K562 (cell line): ENCODE measurements around the gene DHDH. TPM values are rescaled to one million over a fixed set of nuclear protein-coding genes. Genes with fewer than 3 reads are reported as not detected.
A peak's percentile ranks its signal among the peaks of the same experiment; 100 is the strongest.

ENCODE experiments used
- CBFA2T2 ChIP-seq: fragments of 450-650 bp; conservative IDR thresholded peaks from 2 replicates; pipeline ENCODE4 v1.6.1; 2017; ENCODE audit warnings: mild to moderate bottlenecking
- CSDE1 ChIP-seq, 2 experiments: fragments of 450-650 bp; IDR thresholded peaks; 2 replicates each; pipeline ENCODE4 v1.6.1; 2016; ENCODE audit warnings: mild to moderate bottlenecking in 1 of 2
- E2F6 ChIP-seq, 2 experiments: IDR thresholded peaks; 2 replicates each; pipeline ENCODE4 v1.6.1; 2011; ENCODE audit warnings: borderline replicate concordance in 1 of 2, control low read depth in 1 of 2, low read depth in 1 of 2, low read length in 1 of 2, mild to moderate bottlenecking in 1 of 2, mixed read lengths in 1 of 2, moderate library complexity in 1 of 2; ENCODE audit not compliant: insufficient read depth in 1 of 2, insufficient read length in 1 of 2, poor library complexity in 1 of 2, severe bottlenecking in 1 of 2; ENCODE audit errors: extremely low read depth in 1 of 2
- FOXJ3 ChIP-seq: sonication (generic); formaldehyde crosslinking; IDR thresholded peaks from 2 replicates; pipeline ENCODE4 v1.4.0; 2020; ENCODE audit warnings: mild to moderate bottlenecking, missing genetic modification reagents
- GATA2 ChIP-seq: sonication (generic); formaldehyde crosslinking; IDR thresholded peaks from 2 replicates; pipeline ENCODE4 v1.4.0; 2020; ENCODE audit warnings: mild to moderate bottlenecking, missing genetic modification reagents
- HMG20B ChIP-seq: fragments of 250-450 bp; sonication (Bioruptor Pico); IDR thresholded peaks from 2 replicates; pipeline ENCODE4 v1.5.0; 2021; ENCODE audit warnings: mild to moderate bottlenecking
- HOMEZ ChIP-seq: fragments of 250-450 bp; sonication (Bioruptor Pico); IDR thresholded peaks from 2 replicates; pipeline ENCODE4 v1.4.0; 2020; ENCODE audit warnings: mild to moderate bottlenecking, moderate library complexity
- KLF10 ChIP-seq: fragments of 250-450 bp; sonication (Bioruptor Pico); IDR thresholded peaks from 2 replicates; pipeline ENCODE4 v1.6.1; 2021; ENCODE audit warnings: matching md5 sums
- LARP7 ChIP-seq: fragments of 450-650 bp; IDR thresholded peaks from 2 replicates; pipeline ENCODE4 v1.6.1; 2016
- MEF2A ChIP-seq: IDR thresholded peaks from 2 replicates; pipeline ENCODE4 v1.6.1; 2011; ENCODE audit warnings: low read depth, mild to moderate bottlenecking, low read length, moderate library complexity; ENCODE audit not compliant: control insufficient read depth
- NCOR1 ChIP-seq: fragments of 450-650 bp; IDR thresholded peaks from 2 replicates; pipeline ENCODE4 v1.6.1; 2016; ENCODE audit warnings: mild to moderate bottlenecking, moderate library complexity
- PHB2 ChIP-seq: fragments of 450-650 bp; IDR thresholded peaks from 2 replicates; pipeline ENCODE4 v1.6.1; 2017; ENCODE audit warnings: low read depth
- PYGO2 ChIP-seq: fragments of 450-650 bp; IDR thresholded peaks from 2 replicates; pipeline ENCODE4 v1.6.1; 2016; ENCODE audit warnings: mild to moderate bottlenecking, missing genetic modification characterization, moderate library complexity, missing compliant biosample characterization
- RAD21 ChIP-seq, 2 experiments: fragments of 250-450 bp in 1 of 2; fragments of 450-650 bp in 1 of 2; sonication (Bioruptor Pico) in 1 of 2; formaldehyde crosslinking in 1 of 2; IDR thresholded peaks in 1 of 2; conservative IDR thresholded peaks in 1 of 2; 2 replicates each; pipeline versions ENCODE4 v1.4.0 to v1.8.0; 2020 to 2022; ENCODE audit warnings: mild to moderate bottlenecking in 2 of 2, moderate library complexity in 1 of 2
- RB1 ChIP-seq: fragments of 450-650 bp; IDR thresholded peaks from 2 replicates; pipeline ENCODE4 v1.6.1; 2017; ENCODE audit warnings: low read depth, mild to moderate bottlenecking
- SETDB1 ChIP-seq: IDR thresholded peaks from one replicate; pipeline ENCODE4 v1.6.1; 2012; ENCODE audit warnings: low read length, control low read depth, inconsistent platforms
- SIN3A ChIP-seq, 2 experiments: fragments of 150-350 bp in 1 of 2; IDR thresholded peaks; 2 replicates each; pipeline ENCODE4 v1.6.1; 2011 to 2016; ENCODE audit warnings: borderline replicate concordance in 2 of 2, low read depth in 2 of 2, low read length in 2 of 2, mild to moderate bottlenecking in 2 of 2, moderate library complexity in 2 of 2; ENCODE audit not compliant: control insufficient read depth in 1 of 2
- SMAD1 ChIP-seq: fragments of 150-350 bp; IDR thresholded peaks from 2 replicates; pipeline ENCODE4 v1.6.1; 2014; ENCODE audit warnings: low read length, low read depth; ENCODE audit not compliant: partially characterized antibody
- SMARCA5 ChIP-seq: fragments of 450-650 bp; IDR thresholded peaks from 2 replicates; pipeline ENCODE4 v1.6.1; 2016
- USF1 ChIP-seq: sonication (generic); formaldehyde crosslinking; IDR thresholded peaks from 2 replicates; pipeline ENCODE4 v1.9.0; 2022; ENCODE audit warnings: mild to moderate bottlenecking, missing genetic modification reagents
- ZC3H8 ChIP-seq: fragments of 450-650 bp; IDR thresholded peaks from 2 replicates; pipeline ENCODE4 v1.6.1; 2017
- ZNF184 ChIP-seq: sonication (generic); formaldehyde crosslinking; IDR thresholded peaks from 2 replicates; pipeline ENCODE4 v1.5.0; 2020; ENCODE audit warnings: missing genetic modification reagents
- ZNF316 ChIP-seq: fragments of 450-650 bp; IDR thresholded peaks from 2 replicates; pipeline ENCODE4 v1.6.1; 2016
- ZNF780A ChIP-seq: fragments of 250-450 bp; sonication (Bioruptor Pico); IDR thresholded peaks from 2 replicates; pipeline ENCODE4 v1.5.0; 2021; ENCODE audit warnings: mild to moderate bottlenecking
- ZNF830 ChIP-seq: fragments of 250-450 bp; sonication (Bioruptor Pico); IDR thresholded peaks from 2 replicates; pipeline ENCODE4 v1.5.0; 2021; ENCODE audit warnings: mild to moderate bottlenecking
- polyA plus RNA-seq, 8 experiments: library from polyadenylated mRNA; depleted of rRNA in 4 of 8; stranded (reverse) in 5 of 8; unstranded in 3 of 8; fragments of >200 nt; fragmentation: Nextera tagmentation in 2 of 8; fragmentation: Illumina TruSeq in 1 of 8; extraction: Ambion mirVana in 2 of 8; extraction: Trizol in 1 of 8; gene quantifications; 2 replicates each; pipeline versions ENCODE4 v1.2.1 to v1.2.3, GENCODE V29; 2011 to 2014; ENCODE audit warnings: inconsistent platforms in 1 of 8, missing spikeins in 1 of 8
- total RNA-seq, 7 experiments: library from RNA; depleted of rRNA in 6 of 7; stranded (reverse); fragments of >200 nt in 6 of 7; fragmentation: Illumina TruSeq in 2 of 7; extraction: Trizol in 2 of 7; gene quantifications; 2 replicates each; pipeline versions ENCODE4 v1.2.1 to v1.2.3, GENCODE V29; 2011 to 2021; ENCODE audit warnings: low replicate concordance in 1 of 7
- TF ChIP-seq, protein P1 (sequence below): fragments of 450-650 bp; IDR thresholded peaks from 2 replicates; pipeline ENCODE4 v1.6.1; 2017; ENCODE audit warnings: antibody characterized with exemption

DHDH gene
- total and polyA plus RNA-seq, 9 of the 15 experiments (the other 6 are each of a cell fraction or from before 2014, with no cell fraction given), result 0.37 to 1.9 (median 0.87) TPM

DNA sequence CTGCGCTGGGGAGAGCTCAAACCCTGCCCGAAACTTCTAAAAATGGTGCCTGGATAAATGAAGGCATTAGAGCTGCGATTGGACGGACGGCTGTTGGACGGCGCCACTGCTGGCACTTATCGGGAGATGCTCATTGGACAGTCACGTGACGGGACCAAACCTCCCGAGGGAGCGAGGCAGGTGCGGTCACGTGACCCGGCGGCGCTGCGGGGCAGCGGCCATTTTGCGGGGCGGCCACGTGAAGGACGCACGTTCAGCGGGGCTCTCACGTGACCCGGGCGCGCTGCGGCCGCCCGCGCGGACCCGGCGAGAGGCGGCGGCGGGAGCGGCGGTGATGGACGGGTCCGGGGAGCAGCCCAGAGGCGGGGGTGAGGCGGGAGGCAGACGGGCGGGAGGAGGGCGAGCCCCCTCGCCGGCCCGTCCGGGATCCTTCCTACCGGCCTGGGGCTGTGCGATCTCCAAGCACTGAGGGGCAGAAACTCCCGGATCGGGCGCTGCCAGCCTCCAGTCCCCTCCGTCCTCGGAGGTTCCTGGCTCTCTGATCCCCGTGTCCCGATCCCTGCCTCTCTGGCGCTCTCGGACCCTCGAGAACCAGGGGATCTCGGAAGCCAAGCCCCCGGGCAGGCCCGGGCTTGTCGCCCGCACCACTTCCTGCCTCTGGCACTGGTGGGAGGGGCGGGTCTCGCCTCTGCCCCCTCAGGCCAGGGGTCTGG is 21.3 kb downstream of the DHDH start, which contains the start of gene BAX (continued):
- TF ChIP-seq CBFA2T2 (peak; percentile 100), SETDB1 (peak; percentile 59), HMG20B (no peak), ZC3H8 (no peak), PHB2 (no peak), ZNF316 (no peak), USF1 (peak; percentile 99), ZNF830 (CRISPR knock-in tag) (no peak), GATA2 (no peak), RAD21 (CRISPR knock-in tag; conservative IDR thresholded peaks at IDR 0.05 in 1 of 2, IDR thresholded peaks at IDR 0.05 in 1 of 2) (peak; percentile 4 to 34; a peak in 2 of 4 replicates), CSDE1 (IDR thresholded peaks at IDR 0.05) (no peak), E2F6 (IDR thresholded peaks at IDR 0.05; ENCODE audit: borderline replicate concordance in 1 of 2, extremely low read depth in 1 of 2, insufficient read depth in 1 of 2, insufficient read length in 1 of 2, low read depth in 1 of 2, low read length in 1 of 2, poor library complexity in 1 of 2, severe bottlenecking in 1 of 2) (peak; percentile 72 to 92), SMAD1 (peak; percentile 61), RB1 (peak; percentile 95), LARP7 (no peak), KLF10 (CRISPR knock-in tag) (no peak), SIN3A (IDR thresholded peaks at IDR 0.05; ENCODE audit: borderline replicate concordance in 2 of 2, control insufficient read depth in 1 of 2, low read depth in 2 of 2, low read length in 2 of 2) (peak; percentile 86 to 98; a peak in 3 of 4 replicates), HOMEZ (CRISPR knock-in tag) (no peak), FOXJ3 (CRISPR knock-in tag) (no peak), PYGO2 (no peak), NCOR1 (peak; percentile 88), ZNF184 (CRISPR knock-in tag) (no peak), MEF2A (peak; percentile 53; the same call in 1 of the 2 replicates), ZNF780A (no peak), SMARCA5 (no peak)
- TF ChIP-seq, protein P1, sequence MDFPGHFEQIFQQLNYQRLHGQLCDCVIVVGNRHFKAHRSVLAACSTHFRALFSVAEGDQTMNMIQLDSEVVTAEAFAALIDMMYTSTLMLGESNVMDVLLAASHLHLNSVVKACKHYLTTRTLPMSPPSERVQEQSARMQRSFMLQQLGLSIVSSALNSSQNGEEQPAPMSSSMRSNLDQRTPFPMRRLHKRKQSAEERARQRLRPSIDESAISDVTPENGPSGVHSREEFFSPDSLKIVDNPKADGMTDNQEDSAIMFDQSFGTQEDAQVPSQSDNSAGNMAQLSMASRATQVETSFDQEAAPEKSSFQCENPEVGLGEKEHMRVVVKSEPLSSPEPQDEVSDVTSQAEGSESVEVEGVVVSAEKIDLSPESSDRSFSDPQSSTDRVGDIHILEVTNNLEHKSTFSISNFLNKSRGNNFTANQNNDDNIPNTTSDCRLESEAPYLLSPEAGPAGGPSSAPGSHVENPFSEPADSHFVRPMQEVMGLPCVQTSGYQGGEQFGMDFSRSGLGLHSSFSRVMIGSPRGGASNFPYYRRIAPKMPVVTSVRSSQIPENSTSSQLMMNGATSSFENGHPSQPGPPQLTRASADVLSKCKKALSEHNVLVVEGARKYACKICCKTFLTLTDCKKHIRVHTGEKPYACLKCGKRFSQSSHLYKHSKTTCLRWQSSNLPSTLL, result no peak
